DMS53 (cell line): ENCODE results near the gene SNX5.

Source experiments
- DNase-seq: peaks from one replicate; lab custom pipeline; 2025; lab: John Stamatoyannopoulos, UW

The SNX5 gene

GRCh38 chr20:17940224-17940971 lies 28.2 kb downstream of the SNX5 start:
- DNase-seq, result no peak

- DNase-seq, result peak; percentile 36
Observed at GRCh38 chr20:17939622-17940223, 28.9 kb downstream of the SNX5 start.

GRCh38 chr20:17938871-17939619 lies 29.5 kb downstream of the SNX5 start:
- DNase-seq, result peak; percentile 86

- no peak for DNase-seq
Observed at GRCh38 chr20:17936761-17937732, 31.5 kb downstream of the SNX5 start.

GRCh38 chr20:17936286-17936760 lies 32.3 kb downstream of the SNX5 start:
- no peak for DNase-seq

GRCh38 chr20:17935761-17936160 lies 32.8 kb downstream of the SNX5 start:
- DNase-seq, result no peak

- no peak for DNase-seq
Observed at GRCh38 chr20:17935186-17935585, 33.4 kb downstream of the SNX5 start.

GRCh38 chr20:17934141-17934862 lies 34.3 kb downstream of the SNX5 start:
- DNase-seq, result no peak

- no peak for DNase-seq
Observed at GRCh38 chr20:17933711-17934110, 34.9 kb downstream of the SNX5 start.

- DNase-seq, result no peak
Observed at GRCh38 chr20:17933121-17933520, 35.5 kb downstream of the SNX5 start.

GRCh38 chr20:17932396-17932795 lies 36.2 kb downstream of the SNX5 start:
- no peak for DNase-seq

GRCh38 chr20:17931513-17931912 lies 37.1 kb downstream of the SNX5 start:
- peak; percentile 8 for DNase-seq

GRCh38 chr20:17928633-17929311 lies 39.8 kb downstream of the SNX5 start:
- peak; percentile 85 for DNase-seq

- DNase-seq, result no peak
Observed at GRCh38 chr20:17928211-17928611, 40.4 kb downstream of the SNX5 start.

GRCh38 chr20:17925940-17926300 lies 42.7 kb downstream of the SNX5 start:
- no peak for DNase-seq

GRCh38 chr20:17925141-17925939 lies 43.3 kb downstream of the SNX5 start:
- no peak for DNase-seq

GRCh38 chr20:17921774-17922173 lies 46.8 kb downstream of the SNX5 start:
- DNase-seq, result peak; percentile 69

- DNase-seq, result no peak
Observed at GRCh38 chr20:17919149-17919548, 49.4 kb downstream of the SNX5 start.

- DNase-seq, result no peak
Observed at GRCh38 chr20:17917832-17918618, 50.6 kb downstream of the SNX5 start.
